GM13976 (cell line): ENCODE results near the gene PLEKHO1.
A peak's percentile ranks its signal among the peaks of the same experiment; 100 is the strongest.

ENCODE experiments used
- DNase-seq: peaks from one replicate; pipeline ENCODE4 v3.0.0; 2012; ENCODE audit warnings: low spot score
- CTCF ChIP-seq: IDR thresholded peaks from 2 replicates; pipeline ENCODE4 v1.5.1; 2012; ENCODE audit warnings: borderline replicate concordance, mild to moderate bottlenecking; ENCODE audit not compliant: insufficient read depth; ENCODE audit errors: extremely low read depth, missing control alignments, control extremely low read depth
- in situ Hi-C: fragments of 300-500 bp; cut with MboI; formaldehyde crosslinking; loops from one replicate; pipeline ENCODE4 v1.12.0; 2022; ENCODE audit warnings: low sequenced_read_pairs, mixed read lengths, inconsistent platforms; ENCODE audit not compliant: unreplicated experiment

Gene PLEKHO1

GRCh38 chr1:150149271-150150132 is at the start of gene PLEKHO1:
PLEKHO1 (plus strand) TSS chr1:150149916; CDS start chr1:150150258, 342 bp downstream.
- in situ Hi-C loops: loop anchor here (25.0 kb wide), 1 partner anchor 187 kb away; no protein-coding TSS in a partner anchor
- DNase-seq: peak; percentile 86
- TF ChIP-seq CTCF: no peak

- no peak for DNase-seq
- TF ChIP-seq CTCF: no peak
These were observed 46.7 kb upstream of the PLEKHO1 start for GRCh38 chr1:150102986-150103385.

GRCh38 chr1:150106341-150106740 is 43.4 kb upstream of the PLEKHO1 start:
- no peak for DNase-seq
- in situ Hi-C loops: no loop called here

More at GRCh38 chr1:150102986-150103385, 46.7 kb upstream of the PLEKHO1 start:
- in situ Hi-C loops: no loop called here

GRCh38 chr1:150109586-150109985 is 40.1 kb upstream of the PLEKHO1 start:
- in situ Hi-C loops: no loop called here
- no peak for DNase-seq
- no peak for TF ChIP-seq CTCF

More at GRCh38 chr1:150106341-150106740, 43.4 kb upstream of the PLEKHO1 start:
- no peak for TF ChIP-seq CTCF

- in situ Hi-C loops: no loop called here
- TF ChIP-seq CTCF: no peak
- DNase-seq: no peak
These were observed 39.6 kb upstream of the PLEKHO1 start for GRCh38 chr1:150110116-150110515.

GRCh38 chr1:150111670-150112069 is 38.0 kb upstream of the PLEKHO1 start:
- no peak for TF ChIP-seq CTCF
- in situ Hi-C loops: no loop called here
- DNase-seq: no peak
